Head of caudate nucleus (tissue), 42 donors: ENCODE data around the gene METTL22.

Experiments used
- DNase-seq, 42 donors: peaks; one replicate each; pipeline versions ENCODE4 v3.0.0 to v3.0.0-alpha.2; 2020 to 2021; ENCODE audit warnings: mixed read lengths in 7 of 42
- intact Hi-C: fragments of 100-400 bp; cut with DNase I; formaldehyde crosslinking; loops from one replicate; pipeline ENCODE4 v1.15.0; 2022

METTL22 gene

GRCh38 chr16:8621572-8622314, at the start of gene METTL22:
Gene METTL22, plus strand, starts transcription at chr16:8621698. Its CDS starts 3,968 bp downstream, at chr16:8625666.
- intact Hi-C loops: no loop called here

GRCh38 chr16:8572063-8572918, 49.2 kb upstream of the METTL22 start:
- DNase-seq: no peak
- intact Hi-C loops: loop anchor here (5.0 kb wide), 1 partner anchor 220 kb away; no protein-coding TSS in a partner anchor

More at GRCh38 chr16:8621572-8622314, at the start of gene METTL22:
- peak; percentile 68 to 96 (median 91) for DNase-seq

- peak in 17 of 42 donors; percentile 10 to 58 (median 33) for DNase-seq
- intact Hi-C loops: loop anchor here (5.0 kb wide), 1 partner anchor 219 kb away; no protein-coding TSS in a partner anchor
These were observed 48.4 kb upstream of the METTL22 start for GRCh38 chr16:8572919-8573724.

DNA sequence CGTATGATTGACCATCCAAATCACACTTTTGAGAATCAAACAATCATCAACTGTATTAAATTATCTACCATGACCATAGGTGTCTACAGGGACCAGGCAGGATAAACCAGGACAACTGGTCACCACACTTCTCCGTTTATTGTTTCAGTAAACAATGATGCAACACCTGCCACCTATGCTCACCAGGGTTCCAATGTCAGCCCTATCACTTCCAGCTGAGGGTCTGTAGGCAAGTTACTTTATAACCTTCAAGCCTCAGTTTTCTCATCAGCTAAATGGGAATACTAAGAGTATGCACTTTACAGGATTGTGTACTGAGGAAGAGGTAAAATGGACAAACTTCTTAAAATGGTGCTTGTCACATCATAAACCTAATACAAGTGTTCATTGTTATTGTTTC, 46.1 kb upstream of the METTL22 start:
- no peak for DNase-seq
- intact Hi-C loops: no loop called here

GRCh38 chr16:8576141-8577004, 45.1 kb upstream of the METTL22 start:
- intact Hi-C loops: no loop called here
- no peak for DNase-seq

- intact Hi-C loops: no loop called here
These were observed 43.7 kb upstream of the METTL22 start for GRCh38 chr16:8577678-8578304.

DNA sequence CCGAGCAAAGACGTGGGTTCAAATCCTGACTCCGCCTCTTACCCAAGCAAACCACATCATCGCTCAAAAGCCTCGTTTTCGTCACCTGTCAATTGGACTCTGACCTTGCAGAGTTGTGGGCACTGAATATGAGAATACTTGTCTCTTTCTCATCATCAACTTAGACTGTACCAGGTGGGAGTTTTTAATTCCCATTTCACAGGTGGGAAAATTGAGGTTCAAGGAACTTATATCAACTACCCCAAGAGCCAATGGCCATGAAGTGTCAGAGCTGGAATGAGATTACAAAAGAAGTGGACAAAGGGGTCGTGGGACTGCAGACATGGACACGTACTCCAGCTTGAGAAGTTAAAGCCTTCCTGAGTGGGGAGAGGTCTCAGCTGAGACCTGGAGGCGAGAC, 41.9 kb upstream of the METTL22 start:
- intact Hi-C loops: no loop called here
- DNase-seq: no peak

More at GRCh38 chr16:8577678-8578304, 43.7 kb upstream of the METTL22 start:
- no peak for DNase-seq

DNA sequence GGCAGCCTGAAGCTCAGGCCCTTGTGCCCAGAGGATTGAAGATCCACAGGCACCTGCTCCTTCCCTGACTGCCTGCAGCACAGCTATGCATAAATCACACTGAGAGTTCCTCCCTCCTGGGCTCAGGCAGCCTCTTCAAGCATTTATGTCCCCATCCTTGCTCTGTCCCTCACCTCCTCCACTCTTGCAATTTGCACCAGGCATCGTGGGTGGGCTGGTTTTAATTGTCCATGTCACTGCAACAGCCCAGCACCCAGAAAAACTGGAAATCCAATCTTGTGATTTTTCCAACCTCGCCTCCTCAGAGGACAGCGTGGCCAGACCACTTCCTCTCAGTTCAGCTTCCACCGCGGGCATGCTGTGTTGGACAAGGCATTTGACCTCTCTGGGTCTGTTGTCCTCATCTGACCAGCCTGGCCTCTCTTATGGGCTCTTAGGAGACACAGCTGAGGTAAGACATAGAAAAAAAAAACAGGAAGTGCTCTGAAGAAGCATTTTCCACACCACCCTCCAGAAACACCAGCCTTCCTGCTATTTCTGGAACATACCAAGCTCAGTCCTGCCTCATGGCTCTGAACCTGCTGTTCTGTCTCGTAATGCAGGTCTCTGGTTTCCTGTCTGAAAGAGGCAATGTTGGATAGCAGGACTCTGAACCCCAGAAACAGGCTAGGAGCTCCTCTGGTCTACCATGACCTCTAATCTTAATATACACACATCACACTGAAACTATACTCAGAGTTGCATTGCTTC, 39.5 kb upstream of the METTL22 start:
- peak in 3 of 42 donors; percentile 33 to 46 (median 41) for DNase-seq
- intact Hi-C loops: no loop called here

DNA sequence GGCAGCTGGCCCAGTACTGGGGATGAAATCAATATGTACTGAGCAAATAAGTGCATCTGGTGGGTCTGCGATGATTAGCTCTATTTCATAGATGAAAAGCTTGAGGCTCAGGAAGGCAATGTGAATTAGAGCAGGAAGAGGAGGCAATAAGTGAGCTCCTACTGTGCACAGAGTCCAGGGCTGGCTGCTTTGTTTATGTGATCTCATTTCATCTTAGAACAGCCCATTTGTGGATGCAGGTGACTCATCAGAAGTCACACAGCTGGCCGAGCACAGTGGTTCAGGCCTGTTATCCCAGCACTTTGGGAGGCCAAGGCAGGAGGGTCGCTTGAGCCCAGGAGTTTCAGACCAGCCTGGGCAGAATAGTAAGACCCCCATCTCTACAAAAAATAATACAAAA, 38.3 kb upstream of the METTL22 start:
- no peak for DNase-seq
- intact Hi-C loops: no loop called here

- DNase-seq: no peak
- intact Hi-C loops: no loop called here
These were observed 37.8 kb upstream of the METTL22 start for GRCh38 chr16:8583732-8584131.

- intact Hi-C loops: no loop called here
- no peak for DNase-seq
These were observed 36.5 kb upstream of the METTL22 start for GRCh38 chr16:8585041-8585440.

GRCh38 chr16:8585857-8586256, 35.6 kb upstream of the METTL22 start:
- intact Hi-C loops: no loop called here
- DNase-seq: no peak

GRCh38 chr16:8587065-8587464, 34.4 kb upstream of the METTL22 start:
- intact Hi-C loops: no loop called here

GRCh38 chr16:8588682-8589056, 32.8 kb upstream of the METTL22 start:
- intact Hi-C loops: no loop called here

More at GRCh38 chr16:8587065-8587464, 34.4 kb upstream of the METTL22 start:
- DNase-seq: no peak

DNA sequence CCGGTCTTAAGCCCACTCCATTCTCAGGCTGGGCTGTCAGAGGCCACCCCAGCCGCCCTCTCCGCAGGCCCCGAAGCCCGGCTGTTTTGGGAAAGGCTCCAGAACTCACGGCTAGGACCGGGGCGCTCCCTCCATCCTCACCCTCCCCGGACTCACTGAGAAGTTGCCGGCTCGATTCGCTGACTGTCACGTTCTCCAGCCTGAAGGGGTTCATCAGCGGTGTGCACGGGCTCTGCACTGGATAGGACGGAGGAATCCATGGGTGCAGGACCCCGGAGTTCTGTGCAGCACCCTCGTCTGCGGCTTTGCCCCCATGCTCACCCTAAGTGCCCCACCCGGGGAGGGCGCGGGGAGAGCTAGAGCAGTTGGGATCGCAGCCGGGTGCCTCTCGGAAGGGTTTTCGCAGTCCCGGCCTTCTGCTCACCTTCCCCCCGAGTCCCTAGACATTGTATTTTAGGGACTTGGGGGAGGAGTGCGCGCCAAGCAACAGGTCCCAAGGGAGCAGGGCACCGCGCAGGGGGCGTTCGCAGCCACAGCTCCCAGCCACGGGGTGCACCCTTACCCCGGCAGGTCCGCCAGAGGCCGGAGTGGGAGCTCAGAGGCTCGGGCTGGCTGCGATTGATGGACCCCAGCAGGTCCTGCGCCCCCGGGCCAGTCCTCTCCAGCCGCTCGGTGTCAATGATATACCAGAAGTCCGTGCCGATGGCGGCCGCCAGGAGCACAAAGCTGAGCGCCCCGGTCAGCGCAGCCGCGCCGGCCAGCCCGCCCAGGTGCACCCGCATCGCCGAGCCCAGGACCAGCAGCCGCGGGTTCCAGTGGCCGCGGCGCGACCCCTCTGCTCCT, 32.2 kb upstream of the METTL22 start:
- DNase-seq: no peak
- intact Hi-C loops: no loop called here

More at GRCh38 chr16:8588682-8589056, 32.8 kb upstream of the METTL22 start:
- no peak for DNase-seq
